SK-N-SH (cell line): ENCODE measurements around the gene ARHGEF10L. TPM values are rescaled to one million over a fixed set of nuclear protein-coding genes. Genes with fewer than 3 reads are reported as not detected.

Source experiments
- CTCF ChIA-PET: fragments of 300-600, 350-600 bp; formaldehyde crosslinking; extraction: SDS; loops from one replicate; lab custom pipeline; 2021; lab: Yijun Ruan, JAX
- POLR2A ChIA-PET: fragments of 350-600 bp; sonication (Branson Sonifier 250); formaldehyde crosslinking; extraction: SDS; loops from one replicate; lab custom pipeline; 2020; ENCODE audit warnings: antibody characterized with exemption, inconsistent platforms; lab: Yijun Ruan, JAX
- DNase-seq: peaks from one replicate; pipeline ENCODE4 v3.0.0; 2012
- H2AFZ ChIP-seq: fragments of 200-600 bp; sonication (generic); 2 replicates; pipeline ENCODE4 v1.8.1; 2016; ENCODE audit warnings: antibody characterized with exemption, mild to moderate bottlenecking, low read depth
- H3F3A ChIP-seq: fragments of 200-600 bp; sonication (generic); replicated peaks from 2 replicates; pipeline ENCODE3; 2016; ENCODE audit warnings: antibody characterized with exemption, mild to moderate bottlenecking; ENCODE audit not compliant: insufficient read depth
- H3K27ac ChIP-seq, 2 experiments: fragments of 200-500 bp in 1 of 2; fragments of 200-600 bp in 1 of 2; sonication (Bioruptor generic) in 1 of 2; sonication (generic), shearing (Covaris generic) in 1 of 2; 2 replicates each; pipeline versions ENCODE4 v1.5.1 to v1.6.1; 2014 to 2016; ENCODE audit warnings: low read depth in 2 of 2, inconsistent platforms in 1 of 2, low read length in 1 of 2, mild to moderate bottlenecking in 1 of 2, mixed read lengths in 1 of 2
- H3K27me3 ChIP-seq: fragments of 200-600 bp; sonication (generic), shearing (Covaris generic); 2 replicates; pipeline ENCODE4 v1.6.1; 2016; ENCODE audit warnings: mixed run types; ENCODE audit not compliant: insufficient read depth
- H3K36me3 ChIP-seq, 2 experiments: fragments of 200-500 bp in 1 of 2; fragments of 200-600 bp in 1 of 2; sonication (Bioruptor generic) in 1 of 2; sonication (generic) in 1 of 2; replicated peaks in 1 of 2; 2 replicates each; pipeline versions ENCODE3 to v1.5.1; 2014 to 2016; ENCODE audit warnings: low read length in 1 of 2, mild to moderate bottlenecking in 1 of 2; ENCODE audit not compliant: insufficient read depth in 2 of 2, control insufficient read depth in 1 of 2
- H3K4me1 ChIP-seq, 2 experiments: fragments of 200-500 bp in 1 of 2; fragments of 200-600 bp in 1 of 2; sonication (Bioruptor generic) in 1 of 2; sonication (generic), shearing (Covaris generic) in 1 of 2; 2 replicates each; pipeline versions ENCODE4 v1.5.1 to v1.6.1; 2014 to 2016; ENCODE audit warnings: low read depth in 1 of 2, low read length in 1 of 2, mixed run types in 1 of 2; ENCODE audit not compliant: insufficient read depth in 2 of 2, control insufficient read depth in 1 of 2
- H3K4me2 ChIP-seq: fragments of 200-600 bp; sonication (generic), shearing (Covaris generic); 2 replicates; pipeline ENCODE4 v1.6.1; 2017; ENCODE audit warnings: mixed run types
- H3K4me3 ChIP-seq, 2 experiments: fragments of 200-500 bp in 1 of 2; fragments of 200-600 bp in 1 of 2; sonication (Bioruptor generic) in 1 of 2; sonication (generic), shearing (Covaris generic) in 1 of 2; 2 replicates each; pipeline versions ENCODE4 v1.5.1 to v1.8.1; 2014 to 2016; ENCODE audit warnings: low read depth in 2 of 2, inconsistent platforms in 1 of 2, low read length in 1 of 2, mild to moderate bottlenecking in 1 of 2, mixed read lengths in 1 of 2, moderate library complexity in 1 of 2
- H3K79me2 ChIP-seq: fragments of 200-600 bp; sonication (generic); 2 replicates; pipeline ENCODE4 v1.8.1; 2017; ENCODE audit warnings: mild to moderate bottlenecking; ENCODE audit not compliant: insufficient read depth
- H3K9ac ChIP-seq: fragments of 200-600 bp; sonication (generic); 2 replicates; pipeline ENCODE4 v1.6.1; 2017; ENCODE audit warnings: mixed run types
- H3K9me2 ChIP-seq: fragments of 200-600 bp; sonication (generic); 2 replicates; pipeline ENCODE4 v1.6.1; 2017; ENCODE audit warnings: mixed run types
- H3K9me3 ChIP-seq: fragments of 200-600 bp; sonication (generic); 2 replicates; pipeline ENCODE4 v1.6.1; 2017; ENCODE audit warnings: mixed run types, mild to moderate bottlenecking, moderate library complexity
- H4K20me1 ChIP-seq: fragments of 200-600 bp; sonication (generic); 2 replicates; pipeline ENCODE4 v1.6.1; 2017; ENCODE audit warnings: mild to moderate bottlenecking, mixed run types; ENCODE audit not compliant: insufficient read depth
- FOXJ3 ChIP-seq: sonication (generic); formaldehyde crosslinking; IDR thresholded peaks from 2 replicates; pipeline ENCODE4 v1.5.1; 2020; ENCODE audit warnings: mild to moderate bottlenecking, missing genetic modification reagents
- MEF2A ChIP-seq: IDR thresholded peaks from 2 replicates; pipeline ENCODE4 v1.4.0; 2012; ENCODE audit warnings: low read depth, borderline replicate concordance
- RAD21 ChIP-seq: IDR thresholded peaks from 2 replicates; pipeline ENCODE4 v1.6.1; 2012; ENCODE audit warnings: mild to moderate bottlenecking, low read length
- SIN3A ChIP-seq: IDR thresholded peaks from 2 replicates; pipeline ENCODE4 v1.6.1; 2012; ENCODE audit warnings: low read depth, mild to moderate bottlenecking, low read length, moderate library complexity, borderline replicate concordance
- SMC3 ChIP-seq: IDR thresholded peaks from 2 replicates; pipeline ENCODE4 v1.6.1; 2012; ENCODE audit warnings: low read depth, low read length, improper control_type of control experiment
- USF1 ChIP-seq: IDR thresholded peaks from 2 replicates; pipeline ENCODE4 v1.4.0; 2012; ENCODE audit warnings: low read depth, borderline replicate concordance
- USF2 ChIP-seq: fragments of 150-350 bp; IDR thresholded peaks from 2 replicates; pipeline ENCODE4 v1.6.1; 2017; ENCODE audit warnings: antibody characterized with exemption, low read length, low read depth, borderline replicate concordance
- WGBS: methylation state at CpG from one replicate; pipeline ENCODE4 v1.1.6; 2017; ENCODE audit warnings: low lambda C conversion rate; 5-methylcytosine and 5-hydroxymethylcytosine counted together
- polyA plus RNA-seq, 3 experiments: library from polyadenylated mRNA; depleted of rRNA; stranded (reverse); fragments of >200 nt; gene quantifications; 2 replicates each; pipeline ENCODE4 v1.2.3, GENCODE V29; 2012
- TF ChIP-seq, protein P1 (sequence below): fragments of 200-600 bp; sonication (generic); IDR thresholded peaks from 2 replicates; pipeline ENCODE4 v1.6.1; 2017; ENCODE audit warnings: antibody characterized with exemption, mild to moderate bottlenecking, moderate library complexity
- TF ChIP-seq, protein P2 (sequence below): fragments of 150-350 bp; IDR thresholded peaks from 2 replicates; pipeline ENCODE4 v1.6.1; 2016; ENCODE audit warnings: mild to moderate bottlenecking, low read depth, low read length

ARHGEF10L gene
- polyA plus RNA-seq, 1 of the 3 experiments (the other 2 are of a cell fraction): 12.5 TPM

GRCh38 chr1:17653728-17654351 is 114.3 kb downstream of the ARHGEF10L start:
- H3K36me3 ChIP-seq: peaks cover 0 to 27% of the 10 kb centered on the region in 2 experiments
- no peaks in the 10 kb centered on the region for H3K9me2 ChIP-seq
- DNase-seq: peak; percentile 85
- no peak overlapping the region for H3K4me2 ChIP-seq
- no peaks in the 10 kb centered on the region for H3K79me2 ChIP-seq
- TF ChIP-seq SMC3: peak; percentile 71
- TF ChIP-seq FOXJ3 (CRISPR knock-in tag): no peak
- TF ChIP-seq MEF2A: no peak
- TF ChIP-seq RAD21: peak; percentile 84
- TF ChIP-seq, protein P1, sequence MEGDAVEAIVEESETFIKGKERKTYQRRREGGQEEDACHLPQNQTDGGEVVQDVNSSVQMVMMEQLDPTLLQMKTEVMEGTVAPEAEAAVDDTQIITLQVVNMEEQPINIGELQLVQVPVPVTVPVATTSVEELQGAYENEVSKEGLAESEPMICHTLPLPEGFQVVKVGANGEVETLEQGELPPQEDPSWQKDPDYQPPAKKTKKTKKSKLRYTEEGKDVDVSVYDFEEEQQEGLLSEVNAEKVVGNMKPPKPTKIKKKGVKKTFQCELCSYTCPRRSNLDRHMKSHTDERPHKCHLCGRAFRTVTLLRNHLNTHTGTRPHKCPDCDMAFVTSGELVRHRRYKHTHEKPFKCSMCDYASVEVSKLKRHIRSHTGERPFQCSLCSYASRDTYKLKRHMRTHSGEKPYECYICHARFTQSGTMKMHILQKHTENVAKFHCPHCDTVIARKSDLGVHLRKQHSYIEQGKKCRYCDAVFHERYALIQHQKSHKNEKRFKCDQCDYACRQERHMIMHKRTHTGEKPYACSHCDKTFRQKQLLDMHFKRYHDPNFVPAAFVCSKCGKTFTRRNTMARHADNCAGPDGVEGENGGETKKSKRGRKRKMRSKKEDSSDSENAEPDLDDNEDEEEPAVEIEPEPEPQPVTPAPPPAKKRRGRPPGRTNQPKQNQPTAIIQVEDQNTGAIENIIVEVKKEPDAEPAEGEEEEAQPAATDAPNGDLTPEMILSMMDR: peak; percentile 79
- H2AFZ ChIP-seq: no peak overlapping the region
- no peaks in the 10 kb centered on the region for H3K27me3 ChIP-seq
- peaks cover 2% of the 10 kb centered on the region for H3F3A ChIP-seq
- H3K9me3 ChIP-seq: no peaks in the 10 kb centered on the region
- POLR2A ChIA-PET: interaction anchor here (0.5 kb wide), 1 partner anchor 195 kb away, joined by 3 read pairs; no protein-coding TSS in a partner anchor
- WGBS: 52% methylated on average over 4 of the region's 9 CpGs
- CTCF ChIA-PET: interaction anchor here (0.6 to 6.3 kb wide), 37 partner anchors 8 to 931 kb away, joined by 3 to 49 read pairs (median 4); no protein-coding TSS in a partner anchor
- no peaks in the 10 kb centered on the region for H4K20me1 ChIP-seq
- peaks cover 0 to 6% of the 10 kb centered on the region in 2 experiments; a peak in 1 of 4 replicates for H3K4me1 ChIP-seq
- no peak overlapping the region; a peak in 1 of 4 replicates for H3K4me3 ChIP-seq
- no peak overlapping the region for H3K27ac ChIP-seq
- H3K9ac ChIP-seq: no peak overlapping the region

- Histone ChIP-seq H4K20me1 (no peaks in the 10 kb centered on the region), H3K9me2 (no peaks in the 10 kb centered on the region), H3K9me3 (no peaks in the 10 kb centered on the region), H3K4me3 (no peak overlapping the region), H3K4me1 (peaks cover 0 to 6% of the 10 kb centered on the region in 2 experiments; a peak in 1 of 4 replicates), H3K79me2 (no peaks in the 10 kb centered on the region), H2AFZ (no peak overlapping the region), H3F3A (peaks cover 2% of the 10 kb centered on the region), H3K9ac (no peak overlapping the region), H3K4me2 (no peak overlapping the region), H3K27me3 (no peaks in the 10 kb centered on the region), H3K27ac (no peak overlapping the region), H3K36me3 (peaks cover 0 to 29% of the 10 kb centered on the region in 2 experiments)
- POLR2A ChIA-PET: interaction anchor here (0.5 kb wide), 1 partner anchor 195 kb away, joined by 3 read pairs; no protein-coding TSS in a partner anchor
- WGBS: 67% methylated on average over 1 of the region's 2 CpGs
- no peak for DNase-seq
- no peak for TF ChIP-seq USF2
- no peak for TF ChIP-seq USF1
- TF ChIP-seq SIN3A: no peak
- TF ChIP-seq, protein P2, sequence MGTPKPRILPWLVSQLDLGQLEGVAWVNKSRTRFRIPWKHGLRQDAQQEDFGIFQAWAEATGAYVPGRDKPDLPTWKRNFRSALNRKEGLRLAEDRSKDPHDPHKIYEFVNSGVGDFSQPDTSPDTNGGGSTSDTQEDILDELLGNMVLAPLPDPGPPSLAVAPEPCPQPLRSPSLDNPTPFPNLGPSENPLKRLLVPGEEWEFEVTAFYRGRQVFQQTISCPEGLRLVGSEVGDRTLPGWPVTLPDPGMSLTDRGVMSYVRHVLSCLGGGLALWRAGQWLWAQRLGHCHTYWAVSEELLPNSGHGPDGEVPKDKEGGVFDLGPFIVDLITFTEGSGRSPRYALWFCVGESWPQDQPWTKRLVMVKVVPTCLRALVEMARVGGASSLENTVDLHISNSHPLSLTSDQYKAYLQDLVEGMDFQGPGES: no peak
- CTCF ChIA-PET: interaction anchor here (0.6 to 6.3 kb wide), 31 partner anchors 7 to 930 kb away, joined by 3 to 49 read pairs (median 5); no protein-coding TSS in a partner anchor
These were observed 115.0 kb downstream of the ARHGEF10L start for GRCh38 chr1:17654519-17654918.
